GM19035 (cell line): ENCODE results near the gene AP2A2.
"Not testable (repeated sequence)": the region's sequence is repeated elsewhere in the genome, so short reads cannot be mapped to it uniquely, and the experiment has no call there.

Experiments used
- ATAC-seq: cut with Tn5 transposase; IDR thresholded peaks from one replicate; pipeline ENCODE4 v1.9.1; 2021; ENCODE audit not compliant: unreplicated experiment

AP2A2 gene

DNA sequence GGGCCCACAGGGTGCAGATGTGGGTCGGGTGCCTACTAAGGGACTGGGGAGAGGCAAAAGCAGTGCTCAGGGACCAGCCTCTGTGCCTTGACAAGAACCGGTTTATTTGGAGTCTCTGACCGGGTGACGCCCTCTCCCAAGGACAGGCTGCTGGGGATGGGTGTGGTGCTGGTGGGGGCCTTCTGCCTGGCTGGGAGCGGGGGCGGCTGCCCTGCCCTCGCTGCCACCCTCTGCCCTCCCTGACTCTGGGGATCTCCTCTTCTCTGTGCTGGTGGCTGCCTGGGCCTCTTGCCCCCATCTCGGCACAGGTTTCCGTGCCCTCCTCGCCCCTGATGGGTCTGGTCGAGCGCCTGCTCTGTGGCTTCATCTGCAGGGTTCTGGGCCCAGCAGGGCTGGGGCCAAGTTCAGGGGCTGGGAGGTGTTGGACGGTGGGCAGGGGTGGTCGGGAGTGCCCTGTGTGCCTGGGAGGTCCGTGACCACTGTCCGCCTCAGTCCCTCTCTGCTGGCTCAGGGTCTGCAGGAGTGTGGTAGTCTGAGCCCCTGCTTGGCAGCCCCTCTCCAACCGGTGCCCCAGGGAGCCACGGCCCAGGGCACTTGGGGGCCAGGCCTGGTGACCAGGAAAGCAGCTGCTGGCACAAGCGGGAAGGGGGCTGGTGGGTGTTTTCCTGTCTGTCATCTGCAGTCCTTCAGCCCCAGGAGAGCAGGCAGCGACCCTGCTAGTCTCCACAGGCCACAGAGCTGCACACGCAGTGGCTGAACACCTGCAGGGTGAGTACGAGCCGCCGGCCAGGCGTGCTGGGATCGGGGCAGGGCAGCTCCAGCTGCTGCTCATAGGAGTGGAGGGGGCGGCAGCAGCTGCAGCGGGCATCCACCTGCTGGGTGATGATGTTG, 87.3 kb downstream of the AP2A2 start:
- ATAC-seq: no peak

DNA sequence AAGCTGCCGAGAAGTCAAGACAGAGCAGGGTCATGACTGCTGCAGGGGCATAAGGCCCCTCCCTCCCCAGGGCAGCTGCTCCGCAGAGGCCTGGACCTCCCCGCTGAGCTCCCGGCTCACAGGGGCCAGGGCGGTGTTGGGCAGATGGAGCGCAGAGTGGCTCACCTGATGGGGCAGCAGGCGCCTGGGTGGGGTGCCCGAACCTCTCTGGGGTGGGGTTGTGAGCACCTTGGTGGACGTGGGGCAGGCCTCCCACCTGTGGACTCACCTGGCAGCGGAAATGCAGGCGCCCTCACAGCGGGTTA, 87.9 kb downstream of the AP2A2 start:
- ATAC-seq: no peak

DNA sequence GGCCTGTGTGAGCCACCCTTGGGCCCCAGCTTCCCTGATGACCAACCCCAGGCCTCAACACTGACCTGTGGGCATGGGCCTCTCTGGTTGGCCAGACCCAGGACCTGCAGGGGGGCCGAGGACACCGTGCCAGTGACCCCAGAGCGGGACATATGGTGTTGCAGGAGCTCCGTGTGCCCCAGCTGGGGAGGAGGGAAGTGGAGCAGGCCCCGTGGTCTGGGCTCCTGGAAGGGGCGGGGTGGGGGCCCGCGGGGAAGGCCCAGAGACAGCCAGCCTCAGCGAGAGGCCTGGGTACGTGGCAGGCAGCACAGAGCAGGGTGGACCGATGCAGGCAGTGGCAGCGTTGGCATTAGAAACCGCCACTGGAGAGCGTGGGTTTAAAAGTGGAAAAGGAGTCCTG, 88.6 kb downstream of the AP2A2 start:
- no peak for ATAC-seq

DNA sequence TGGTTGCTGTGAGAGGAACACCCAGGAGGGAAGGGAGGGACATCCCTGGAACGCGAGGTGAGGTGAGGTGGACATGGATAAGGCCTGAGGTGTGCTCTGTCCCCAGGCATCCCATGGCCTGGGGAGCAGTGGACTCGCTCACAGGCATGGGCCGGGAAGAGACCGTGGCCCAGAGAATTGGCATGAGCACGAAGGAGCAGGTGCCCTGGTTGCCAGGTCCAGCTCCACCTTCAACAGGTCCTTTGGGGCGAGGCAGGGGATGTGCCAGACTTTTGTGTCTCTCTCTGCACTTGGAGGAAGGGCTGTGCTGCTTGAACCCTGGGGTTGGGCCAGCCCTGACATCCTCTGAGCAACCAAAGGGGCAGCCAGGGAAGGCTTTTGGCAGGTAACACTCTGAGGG, 89.4 kb downstream of the AP2A2 start:
- ATAC-seq: no peak

DNA sequence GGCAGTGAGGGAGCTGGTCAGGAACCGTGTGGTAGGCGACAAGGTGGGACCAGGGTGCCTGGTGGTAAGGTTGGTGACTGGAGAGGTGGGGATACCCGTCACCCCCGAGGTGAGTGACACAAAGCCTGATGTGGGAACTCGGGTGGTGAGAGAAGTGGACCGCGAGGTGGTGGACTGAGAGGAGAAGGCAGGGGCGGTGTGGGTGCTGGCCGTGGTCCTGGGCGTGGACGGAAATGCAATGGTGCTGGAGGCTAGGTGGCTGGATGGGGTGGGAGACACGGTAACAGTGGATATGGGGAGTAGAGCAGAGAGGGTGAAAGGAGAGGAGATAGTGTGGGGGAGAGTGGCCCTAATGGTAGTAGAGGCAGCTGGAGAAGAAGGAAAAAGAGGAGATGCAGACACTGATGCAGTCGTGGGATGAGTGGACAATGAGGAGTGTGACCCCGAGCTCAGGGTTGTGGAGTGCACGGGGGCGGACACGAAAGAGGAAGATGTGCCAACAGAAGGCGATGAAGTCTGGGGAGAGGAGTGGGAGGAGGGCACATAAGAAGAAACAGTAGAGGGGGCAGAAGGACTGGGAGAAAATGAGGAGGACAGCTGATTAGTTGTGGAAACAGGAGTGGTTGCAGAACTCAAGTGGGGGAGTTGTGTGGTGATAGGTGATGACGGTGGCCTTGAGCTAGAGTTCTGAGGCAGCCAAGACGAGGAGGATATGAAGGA, 90.3 kb downstream of the AP2A2 start:
- no peak for ATAC-seq

DNA sequence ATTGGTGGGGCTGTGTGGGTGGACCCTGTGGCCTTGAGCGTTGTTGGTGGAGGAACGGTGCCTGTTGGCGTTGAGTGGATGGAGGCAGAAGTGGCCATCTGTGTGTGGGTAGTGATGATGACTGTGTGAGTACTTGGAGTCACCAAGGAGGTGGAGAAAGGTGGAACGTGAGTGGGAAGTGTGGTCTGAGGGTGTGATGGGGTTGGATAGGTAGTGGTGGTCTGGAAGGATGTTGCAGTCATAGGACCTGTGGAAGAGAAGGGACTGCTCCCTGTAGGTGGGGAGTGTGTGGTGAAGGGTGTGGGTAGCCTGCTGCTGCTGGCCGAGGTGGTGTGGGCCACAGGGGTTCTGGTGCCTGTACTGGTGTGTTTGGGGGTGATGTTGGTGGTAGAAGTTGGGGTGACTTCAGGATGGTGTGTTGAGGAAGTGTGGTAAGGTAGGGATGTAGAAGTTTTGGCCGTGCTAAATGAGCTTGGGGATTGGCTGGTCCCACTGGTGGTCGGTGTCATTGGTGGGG, 91.0 kb downstream of the AP2A2 start:
- not testable (repeated sequence) for ATAC-seq

DNA sequence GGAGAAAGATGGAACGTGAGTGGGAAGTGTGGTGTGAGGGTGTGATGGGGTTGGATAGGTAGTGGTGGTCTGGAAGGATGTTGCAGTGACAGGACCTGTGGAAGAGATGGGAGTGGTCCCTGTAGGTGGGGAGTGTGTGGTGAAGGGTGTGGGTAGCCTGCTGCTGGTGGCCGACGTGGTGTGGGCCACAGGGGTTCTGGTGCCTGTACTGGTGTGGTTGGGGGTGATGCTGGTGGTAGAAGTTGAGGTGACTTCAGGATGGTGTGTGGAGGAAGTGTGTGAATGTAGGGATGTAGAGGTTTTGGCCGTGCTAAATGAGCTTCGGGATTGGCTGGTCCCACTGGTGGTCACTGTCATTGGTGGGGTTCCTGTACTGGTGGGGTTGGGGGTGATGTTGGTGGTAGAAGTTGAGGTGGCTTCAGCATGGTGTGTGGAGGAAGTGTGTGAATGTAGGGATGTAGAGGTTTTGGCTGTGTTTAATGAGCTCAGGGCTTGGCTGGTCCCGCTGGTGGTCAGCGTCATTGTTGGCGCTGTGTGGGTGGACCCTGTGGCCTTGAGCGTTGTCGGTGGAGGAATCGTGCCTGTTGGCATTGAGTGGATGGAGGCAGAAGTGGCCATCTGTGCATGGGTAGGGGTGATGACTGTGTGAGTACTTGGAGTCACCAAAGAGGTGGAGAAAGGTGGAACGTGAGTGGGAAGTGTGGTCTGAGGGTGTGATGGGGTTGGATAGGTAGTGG, 91.8 kb downstream of the AP2A2 start:
- ATAC-seq: no peak

DNA sequence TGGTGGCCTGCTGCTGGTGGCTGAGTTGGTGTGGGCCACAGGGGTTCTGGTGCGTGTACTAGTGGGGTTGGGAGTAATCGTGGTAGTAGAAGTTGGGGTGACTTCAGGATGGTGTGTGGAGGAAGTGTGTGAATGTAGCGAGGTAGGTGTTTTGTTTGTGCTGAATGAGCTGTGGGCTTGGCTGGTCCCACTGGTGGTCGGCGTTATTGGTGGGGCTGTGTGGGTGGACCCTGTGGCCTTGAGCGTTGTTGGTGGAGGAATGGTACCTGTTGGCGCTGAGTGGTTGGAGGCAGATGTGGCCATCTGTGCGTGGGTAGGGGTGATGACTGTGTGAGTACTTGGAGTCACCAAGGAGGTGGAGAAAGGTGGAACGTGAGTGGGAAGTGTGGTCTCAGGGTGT, 92.4 kb downstream of the AP2A2 start:
- ATAC-seq: no peak

DNA sequence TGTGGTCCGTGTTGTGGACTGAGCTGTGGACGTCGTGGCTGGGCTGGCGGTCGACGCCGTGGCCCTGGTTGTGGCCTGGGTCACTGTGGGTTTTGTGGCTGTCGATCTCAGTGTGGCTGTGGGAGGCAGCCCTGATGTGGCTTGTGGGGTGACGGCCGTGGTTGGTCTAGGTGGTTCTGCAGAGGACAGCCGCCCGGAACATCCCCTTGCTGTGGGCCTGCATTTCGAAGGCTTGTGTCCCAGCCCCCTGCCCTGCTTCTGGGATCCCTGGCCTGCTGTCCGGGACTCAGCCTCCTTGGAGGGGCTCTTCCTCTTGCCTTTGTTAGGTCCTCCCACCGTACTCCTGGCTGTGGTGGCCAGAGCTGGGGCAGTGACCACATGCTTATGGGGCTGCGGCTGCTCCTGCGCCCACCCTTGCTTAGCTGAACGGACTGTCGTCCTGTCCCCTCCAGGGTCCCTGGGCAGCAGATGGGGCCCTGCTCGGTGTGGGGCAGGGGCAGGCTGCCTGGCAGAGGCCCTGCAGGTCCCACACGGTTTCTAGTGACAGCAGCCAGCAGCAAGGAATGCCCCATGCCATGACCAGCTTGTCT, 93.7 kb downstream of the AP2A2 start:
- ATAC-seq: no peak

DNA sequence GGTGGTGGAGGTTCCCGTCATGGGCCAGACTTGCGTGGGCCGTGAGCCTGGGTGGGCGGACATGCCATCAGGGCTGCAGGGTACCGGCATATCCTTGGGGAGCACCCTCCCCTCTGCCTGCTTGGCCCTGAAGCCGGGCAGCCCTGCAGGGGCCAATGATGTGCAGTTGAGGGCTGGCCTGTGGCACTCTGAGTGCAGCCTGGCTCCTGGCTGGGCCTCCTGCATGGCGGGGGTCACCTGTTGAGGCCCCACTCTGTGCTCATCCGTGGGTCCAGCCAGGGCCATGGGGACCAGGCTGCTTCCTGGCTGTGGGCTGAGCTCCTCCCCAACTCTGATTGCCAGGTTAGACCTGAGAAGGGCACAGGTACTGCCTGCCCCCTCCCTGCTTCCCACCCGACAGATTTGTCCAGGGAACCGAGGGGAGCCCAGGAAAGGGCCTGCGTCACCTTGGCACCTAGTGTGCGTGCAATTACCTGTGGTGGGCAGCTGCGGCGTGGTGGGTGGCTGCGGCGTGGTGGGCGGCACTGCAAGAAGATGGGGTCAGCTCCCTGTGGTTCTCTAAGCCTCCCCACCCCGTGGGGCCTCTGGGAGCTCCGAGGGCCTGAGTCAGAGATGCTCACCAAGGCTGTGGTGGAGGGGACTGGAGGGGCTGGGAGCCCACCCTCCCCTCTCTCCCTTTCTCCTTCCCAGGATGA, 94.7 kb downstream of the AP2A2 start:
- ATAC-seq: no peak

DNA sequence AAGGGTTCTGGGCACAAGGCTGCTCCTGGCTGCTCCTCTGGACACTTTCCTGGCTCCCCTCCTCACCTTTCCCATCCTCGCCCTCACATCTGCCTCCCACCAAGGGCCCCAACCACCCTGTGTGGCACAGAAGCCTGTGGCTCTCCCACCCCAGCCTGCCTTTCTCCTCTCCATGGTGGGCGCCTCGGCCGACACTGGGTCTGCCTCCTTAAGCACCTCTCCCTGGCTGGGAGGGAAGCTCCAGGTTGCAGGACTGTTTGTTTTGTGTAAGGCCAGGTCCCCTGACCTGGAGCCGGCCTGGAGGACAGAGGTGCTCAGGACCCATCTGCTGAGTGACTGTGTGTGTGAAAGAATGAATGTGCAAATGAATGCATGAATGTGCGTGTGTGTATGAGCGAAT, 96.7 kb downstream of the AP2A2 start:
- no peak for ATAC-seq

DNA sequence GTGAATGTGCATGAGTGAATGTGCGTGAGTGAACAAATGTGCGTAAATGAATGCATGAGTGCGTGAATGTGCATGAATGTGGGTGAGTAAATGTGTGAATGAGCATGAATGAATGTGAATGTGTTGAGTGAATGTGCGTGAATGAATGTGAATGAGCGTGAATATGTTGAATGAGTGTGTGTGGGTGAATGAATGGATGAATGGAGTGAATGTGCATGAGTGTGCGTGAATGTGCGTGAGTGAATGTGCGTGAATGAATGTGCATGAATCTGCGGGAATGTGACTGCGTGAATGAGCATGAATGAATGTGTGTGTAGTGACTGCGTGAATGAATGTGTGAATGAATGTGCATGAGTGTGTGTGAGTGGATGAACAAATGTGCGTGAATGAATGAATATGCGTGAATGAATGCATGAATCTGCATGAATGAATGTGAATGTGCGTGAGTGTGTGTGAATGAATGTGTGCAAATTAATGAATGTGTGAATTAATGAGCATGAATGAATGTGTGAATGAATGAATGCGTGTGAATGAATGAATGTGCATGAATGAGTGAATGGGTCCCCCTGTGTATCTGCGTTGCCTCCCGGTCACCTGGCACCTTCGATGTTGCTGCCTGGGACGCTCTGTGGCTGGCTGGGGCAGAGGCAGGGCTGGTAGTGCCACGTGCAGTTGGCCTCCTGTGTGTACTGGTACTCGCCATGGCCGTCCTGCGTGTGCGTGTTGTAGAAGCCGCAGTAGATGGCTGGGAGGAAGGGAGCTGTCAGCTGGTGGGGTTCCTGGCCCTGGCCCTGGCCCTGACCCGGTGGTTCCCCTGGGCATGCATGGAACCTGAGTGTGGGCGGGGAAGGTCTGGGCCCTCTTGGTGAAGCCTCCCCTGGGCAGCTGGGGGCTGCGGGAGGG, 97.5 kb downstream of the AP2A2 start:
- no peak for ATAC-seq

DNA sequence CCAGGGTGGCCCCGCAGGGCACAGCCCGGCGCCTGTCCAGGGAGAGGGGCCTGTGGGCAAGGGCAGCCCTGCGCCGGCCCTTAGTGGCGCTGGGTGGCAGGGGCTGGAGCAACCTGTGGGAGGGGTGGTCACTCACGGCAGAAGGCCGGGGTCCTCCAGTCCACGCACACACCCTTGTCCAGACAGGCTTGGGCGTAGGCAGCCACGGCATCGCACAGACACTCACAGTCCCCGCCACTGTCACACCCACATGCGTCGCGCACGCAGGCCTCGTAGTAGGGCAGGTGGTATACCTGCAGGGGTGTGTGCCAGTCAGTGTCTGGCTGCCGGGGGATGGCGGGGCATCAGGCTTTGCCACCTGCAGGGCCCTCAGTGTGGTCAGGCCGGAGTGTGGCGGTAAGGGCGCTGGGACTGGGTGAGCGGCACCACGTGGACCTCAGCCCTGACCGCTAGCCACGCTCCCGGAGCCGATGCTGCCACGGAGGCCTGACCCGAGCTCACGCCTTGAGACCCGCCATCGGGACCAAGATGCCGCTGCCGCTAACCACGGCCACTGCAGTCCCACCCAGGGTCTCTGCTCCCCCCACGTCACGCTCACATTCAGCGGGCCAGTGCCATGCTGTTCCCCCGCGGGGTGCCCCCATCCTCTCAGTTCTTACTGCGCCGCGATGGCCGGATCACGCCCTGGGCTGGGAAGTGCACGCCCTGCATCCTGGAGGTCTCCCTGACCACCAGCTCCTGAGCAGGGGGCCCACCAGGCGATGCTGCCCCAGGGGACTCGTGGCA, 98.3 kb downstream of the AP2A2 start:
- no peak for ATAC-seq

DNA sequence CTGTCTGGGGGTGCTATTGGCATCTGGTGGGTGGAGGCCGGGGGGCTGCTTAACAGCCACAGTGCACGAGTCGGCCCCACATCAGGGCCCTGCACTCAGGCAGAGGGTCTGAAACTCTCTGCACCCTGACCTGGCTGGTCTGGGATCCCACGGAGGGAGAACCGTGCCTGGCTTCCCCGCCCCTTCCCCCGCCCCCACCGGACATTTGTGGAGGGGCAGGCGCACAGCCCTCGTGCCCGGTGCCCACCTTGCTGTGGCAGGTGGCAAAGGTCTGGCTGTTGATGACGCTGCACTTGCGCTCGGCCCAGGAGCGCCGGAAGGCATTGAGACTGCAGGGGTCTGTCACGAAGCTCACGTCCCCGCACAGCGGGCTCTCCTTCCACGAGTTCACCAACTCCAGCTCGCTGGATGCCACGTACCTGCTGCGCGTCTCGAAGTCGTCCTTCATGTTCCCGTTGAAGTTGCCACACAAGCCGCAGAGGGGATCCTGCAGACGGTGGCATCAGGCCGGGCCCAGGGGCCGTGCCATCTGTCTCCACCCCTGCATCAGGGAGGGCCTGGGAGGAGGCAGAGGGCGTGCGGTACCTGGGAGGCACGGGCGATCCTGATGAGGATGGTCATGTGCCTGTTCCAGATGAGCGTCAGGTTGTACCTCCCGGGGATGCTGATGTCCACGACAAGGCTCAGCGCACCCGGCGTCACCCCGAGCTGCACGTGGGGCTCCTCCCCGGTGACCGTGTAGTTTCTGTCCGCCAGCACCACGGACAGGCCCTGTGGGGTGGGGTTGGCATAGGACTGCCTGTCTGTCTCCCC, 99.1 kb downstream of the AP2A2 start:
- ATAC-seq: no peak

DNA sequence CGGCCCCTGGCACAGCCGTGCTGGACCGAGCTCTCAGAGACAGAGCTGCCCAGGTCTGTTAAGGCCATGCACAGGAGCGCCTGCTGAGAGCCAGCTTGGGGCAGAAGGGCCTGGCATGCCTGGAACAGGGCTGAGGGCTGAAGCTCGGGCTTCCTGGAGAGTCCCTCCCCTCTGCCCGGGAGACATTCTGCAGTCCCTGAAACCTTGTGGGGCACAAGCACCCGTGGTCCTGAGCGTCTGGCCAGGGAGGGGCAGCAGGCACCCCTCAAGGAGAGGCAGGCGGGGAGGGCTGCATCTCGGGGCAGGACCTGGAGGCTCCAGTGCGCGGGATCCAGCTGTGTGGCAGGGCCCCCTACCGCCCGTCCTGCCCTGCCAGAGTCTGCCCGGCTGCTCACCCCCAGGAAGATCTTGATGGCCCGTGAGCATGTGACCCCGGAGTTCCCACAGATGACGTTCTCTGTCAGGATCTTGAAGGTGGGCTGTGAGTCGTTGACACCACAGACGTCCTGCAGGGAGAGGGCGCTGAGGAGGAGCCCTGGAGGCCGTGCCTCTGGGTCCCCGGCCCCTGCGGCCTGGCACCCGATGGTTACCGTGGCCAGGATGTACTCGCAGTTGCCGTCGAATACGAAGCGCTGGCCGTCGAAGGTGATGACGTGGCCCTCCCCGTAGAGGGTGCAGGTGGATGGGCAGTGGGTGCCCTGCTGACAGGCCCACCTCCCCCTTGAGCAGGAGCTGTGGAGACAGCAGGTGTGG, 99.9 kb downstream of the AP2A2 start:
- no peak for ATAC-seq

DNA sequence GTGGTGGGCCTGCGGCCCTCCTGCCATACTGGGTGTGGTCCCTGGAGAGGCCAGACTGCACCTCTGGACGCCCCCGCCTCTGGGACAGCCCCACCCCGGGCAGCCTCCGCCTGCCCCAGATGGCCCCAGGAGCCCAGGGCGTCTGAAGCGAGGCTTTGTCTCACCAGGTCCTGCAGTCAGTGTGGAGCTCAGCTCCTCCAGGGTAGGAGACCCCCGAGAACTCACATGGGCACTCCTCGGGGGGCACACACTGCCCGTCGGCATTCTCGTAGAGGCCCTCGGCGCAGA, 100.4 kb downstream of the AP2A2 start:
- no peak for ATAC-seq

DNA sequence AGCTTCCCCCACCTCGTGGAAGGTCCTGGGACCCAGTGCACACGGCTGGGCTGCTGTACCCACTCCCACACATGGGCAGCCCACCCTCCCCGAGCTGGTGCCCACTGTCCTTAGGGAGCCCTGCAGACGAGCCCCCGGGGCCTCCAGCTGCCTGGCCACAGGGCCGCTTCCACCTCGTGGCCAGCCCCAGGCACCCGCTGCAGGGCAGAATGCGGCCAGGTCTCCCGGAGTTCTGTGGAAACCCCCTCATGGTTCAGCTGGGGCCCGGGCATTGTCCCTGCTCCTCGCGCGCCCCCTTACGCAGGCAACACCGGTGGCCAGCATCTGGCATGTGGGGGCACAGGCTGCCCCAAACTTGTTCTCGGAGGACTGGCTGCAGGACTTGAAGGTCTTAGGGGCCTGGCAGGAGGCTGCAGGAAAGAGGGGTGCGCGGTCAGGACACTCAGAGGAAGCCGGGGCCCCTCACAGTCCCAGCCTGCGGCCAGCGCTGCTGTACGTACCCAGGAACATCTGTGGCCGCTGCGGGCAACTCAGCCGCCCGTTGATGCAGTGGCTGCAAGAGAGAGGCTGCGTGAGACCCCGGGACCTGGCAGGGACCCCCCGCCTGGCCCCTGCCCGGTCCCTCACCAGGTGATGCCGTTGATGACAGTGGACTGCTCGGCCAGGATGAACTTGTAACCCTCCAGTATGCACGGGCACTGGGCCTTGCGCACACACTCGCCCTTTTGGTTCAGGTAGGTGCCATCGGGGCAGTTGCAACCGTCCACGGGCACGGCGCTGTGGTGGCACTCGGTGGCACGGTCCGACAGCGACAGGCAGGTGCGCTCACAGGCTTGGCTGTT, 101.2 kb downstream of the AP2A2 start:
- ATAC-seq: no peak
